A673 (cell line): ENCODE measurements around the gene CBFA2T3. TPM values are rescaled to one million over a fixed set of nuclear protein-coding genes. Genes with fewer than 3 reads are reported as not detected.

Source experiments
- BruUV-seq: library from RNA; stranded (reverse); fragments of 400-500 nt; replicated peaks from 2 replicates; lab custom pipeline; 2021; lab: Mats Ljungman, UMichigan
- CTCF ChIA-PET: fragments of 300-600 bp; sonication (Branson Sonifier 250); formaldehyde crosslinking; loops from one replicate; lab custom pipeline; 2022; ENCODE audit warnings: antibody characterized with exemption; lab: Charles Lee
- POLR2A ChIA-PET: fragments of 300-600 bp; sonication (Branson Sonifier 250); formaldehyde crosslinking; loops from one replicate; lab custom pipeline; 2022; ENCODE audit warnings: antibody characterized with exemption; ENCODE audit not compliant: low non-redundant PET; lab: Charles Lee
- DNase-seq: peaks from one replicate; pipeline ENCODE4 v3.0.0-alpha.2; 2015; ENCODE audit warnings: low spot score
- H3K27ac ChIP-seq: fragments of 200-600 bp; sonication (generic); 2 replicates; pipeline ENCODE4 v1.5.1; 2016; ENCODE audit warnings: mixed run types, low read depth, mild to moderate bottlenecking, mixed read lengths, antibody characterized with exemption, low read length; ENCODE audit not compliant: poor library complexity, severe bottlenecking
- H3K27me3 ChIP-seq: fragments of 200-600 bp; sonication (generic); replicated peaks from 2 replicates; pipeline ENCODE4 v1.6.1; 2017; ENCODE audit warnings: mixed run types, low read depth, mild to moderate bottlenecking, mixed read lengths, antibody characterized with exemption, low read length; ENCODE audit not compliant: insufficient read depth, poor library complexity
- H3K36me3 ChIP-seq: fragments of 200-600 bp; sonication (generic); 2 replicates; pipeline ENCODE4 v1.6.1; 2016; ENCODE audit warnings: mixed run types, mild to moderate bottlenecking, mixed read lengths, antibody characterized with exemption, low read length; ENCODE audit not compliant: insufficient read depth, poor library complexity, severe bottlenecking
- H3K4me1 ChIP-seq: fragments of 200-600 bp; sonication (generic); 2 replicates; pipeline ENCODE4 v1.6.1; 2017; ENCODE audit warnings: mixed run types, mild to moderate bottlenecking, mixed read lengths, antibody characterized with exemption, low read length; ENCODE audit not compliant: insufficient read depth, poor library complexity, severe bottlenecking
- H3K4me3 ChIP-seq: fragments of 200-600 bp; sonication (generic); 2 replicates; pipeline ENCODE4 v1.5.1; 2016; ENCODE audit warnings: low read depth, mixed run types, mild to moderate bottlenecking, mixed read lengths, low read length; ENCODE audit not compliant: poor library complexity, severe bottlenecking
- H3K9me3 ChIP-seq: fragments of 200-600 bp; sonication (generic); 2 replicates; pipeline ENCODE4 v1.6.1; 2016; ENCODE audit warnings: mixed run types, low read depth, mild to moderate bottlenecking, mixed read lengths, antibody characterized with exemption, low read length; ENCODE audit not compliant: poor library complexity, severe bottlenecking
- CTCF ChIP-seq: fragments of 300-800, 200-600 bp; sonication (generic); conservative IDR thresholded peaks from 2 replicates; pipeline ENCODE4 v1.5.1; 2017; ENCODE audit warnings: low read depth, mild to moderate bottlenecking, antibody characterized with exemption, low read length, moderate library complexity, mixed read lengths
- EZH2 ChIP-seq: fragments of 200-600 bp; sonication (generic); IDR thresholded peaks from 2 replicates; pipeline ENCODE4 v1.6.1; 2017; ENCODE audit warnings: borderline replicate concordance, low read depth, mild to moderate bottlenecking, mixed read lengths, antibody characterized with exemption, low read length; ENCODE audit not compliant: poor library complexity, severe bottlenecking
- intact Hi-C: fragments of 100-400 bp; cut with micrococcal nuclease; formaldehyde crosslinking; loops from one replicate; pipeline ENCODE4 v1.10.0; 2022; ENCODE audit not compliant: unreplicated experiment
- total RNA-seq: library from RNA; stranded (reverse); gene quantifications from 2 replicates; pipeline ENCODE4 v1.2.3, GENCODE V29; 2021

The CBFA2T3 gene
- total RNA-seq, 1 experiment from 2014 or later, result 1.7 TPM

GRCh38 chr16:88863426-88863825 lies 113.6 kb downstream of the CBFA2T3 start:
- H3K36me3 ChIP-seq, result peaks cover 14% of the 10 kb centered on the region
- no peaks in the 10 kb centered on the region for H3K9me3 ChIP-seq
- H3K4me3 ChIP-seq, result no peak overlapping the region
- intact Hi-C loops, result no loop called here
- POLR2A ChIA-PET, result no interaction called here
- DNase-seq, result no peak
- no TSS peak for BruUV-seq
- no peaks in the 10 kb centered on the region for H3K27me3 ChIP-seq
- TF ChIP-seq EZH2 (no peak), CTCF (no peak)
- no peak overlapping the region for H3K27ac ChIP-seq
- H3K4me1 ChIP-seq, result no peaks in the 10 kb centered on the region
- CTCF ChIA-PET, result no interaction called here

DNA sequence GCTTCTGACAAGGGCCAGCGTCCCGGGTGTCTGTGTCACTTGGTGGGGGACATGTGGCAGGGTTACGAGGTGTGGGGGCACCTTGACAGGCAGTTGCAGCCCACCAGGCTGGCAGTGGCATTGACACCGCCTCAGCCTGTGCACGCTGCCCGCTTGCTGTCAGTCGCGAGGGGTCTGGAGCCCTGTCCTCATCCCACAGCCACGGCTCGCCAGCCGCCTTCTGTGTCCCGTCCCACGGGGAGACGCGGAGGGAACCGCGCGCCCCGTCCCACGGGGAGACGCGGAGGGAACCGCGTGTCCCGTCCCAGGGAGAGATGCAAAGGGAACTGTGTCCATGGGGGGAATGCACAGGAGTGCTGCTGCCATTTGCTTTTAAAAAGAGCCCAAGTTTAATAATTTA lies 114.0 kb downstream of the CBFA2T3 start:
- Histone ChIP-seq H3K4me3 (no peak overlapping the region), H3K27ac (no peak overlapping the region), H3K27me3 (no peaks in the 10 kb centered on the region), H3K9me3 (no peaks in the 10 kb centered on the region), H3K36me3 (peaks cover 14% of the 10 kb centered on the region), H3K4me1 (peaks cover under 1% of the 10 kb centered on the region)
- ChIA-PET CTCF (no interaction called here), POLR2A (no interaction called here)
- BruUV-seq, result no TSS peak
- TF ChIP-seq EZH2 (no peak), CTCF (no peak)
- DNase-seq, result no peak
- intact Hi-C loops, result no loop called here

DNA sequence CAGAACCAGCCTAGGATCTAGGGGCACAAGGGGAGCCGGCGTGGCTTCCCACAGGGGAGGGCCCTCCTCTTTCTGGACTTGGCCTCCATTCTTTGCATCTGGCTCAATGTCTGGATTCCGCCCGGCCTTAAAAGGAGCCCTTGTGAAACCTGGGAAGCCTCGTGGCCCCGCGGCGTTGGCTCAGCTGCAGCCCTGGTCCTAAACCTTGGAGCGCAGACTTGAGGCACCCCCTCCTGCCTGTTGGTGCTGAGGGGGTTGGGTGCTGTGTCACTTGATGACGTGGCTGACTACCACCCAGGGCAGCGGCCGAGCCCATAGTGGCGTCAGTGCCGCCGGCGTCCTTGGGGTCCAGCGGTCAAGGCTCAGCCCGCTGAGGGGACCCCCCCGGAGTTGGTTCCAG lies 115.6 kb downstream of the CBFA2T3 start:
- H3K27me3 ChIP-seq, result no peaks in the 10 kb centered on the region
- peaks cover 3% of the 10 kb centered on the region for H3K4me1 ChIP-seq
- no peaks in the 10 kb centered on the region for H3K9me3 ChIP-seq
- H3K4me3 ChIP-seq, result no peak overlapping the region
- no peak for DNase-seq
- POLR2A ChIA-PET, result no interaction called here
- CTCF ChIA-PET, result no interaction called here
- intact Hi-C loops, result no loop called here
- H3K27ac ChIP-seq, result no peak overlapping the region
- no peak for TF ChIP-seq CTCF
- no peak for TF ChIP-seq EZH2
- H3K36me3 ChIP-seq, result peaks cover 14% of the 10 kb centered on the region
- no TSS peak for BruUV-seq
